IMR-90 (cell line): Measurements from ENCODE around the gene SDK1. TPM values are rescaled to one million over a fixed set of nuclear protein-coding genes. Genes with fewer than 3 reads are reported as not detected.

Experiments used
- ATAC-seq: fragments of 200-7000 bp; cut with Tn5 transposase; 2 replicates; pipeline ENCODE4 v1.9.1; 2020; ENCODE audit warnings: low read depth, mild to moderate bottlenecking, moderate library complexity
- BruUV-seq: library from RNA; stranded (reverse); fragments of 400-500 nt; replicated peaks from 2 replicates; lab custom pipeline; 2021; lab: Mats Ljungman, UMichigan
- CTCF ChIA-PET: fragments of 300-600 bp; formaldehyde crosslinking; extraction: SDS; loops from one replicate; lab custom pipeline; 2021; ENCODE audit warnings: antibody characterized with exemption; lab: Yijun Ruan, JAX
- POLR2A ChIA-PET: fragments of 300-600 bp; sonication (Branson Sonifier 250); formaldehyde crosslinking; loops from one replicate; lab custom pipeline; 2022; ENCODE audit warnings: antibody characterized with exemption; ENCODE audit not compliant: unreplicated experiment; lab: Charles Lee
- DNase-seq: peaks from one replicate; pipeline ENCODE4 v3.0.0; 2013
- H2AFZ ChIP-seq: replicated peaks from 2 replicates; pipeline ENCODE3; 2013; ENCODE audit warnings: low read length, mild to moderate bottlenecking; ENCODE audit not compliant: poor library complexity
- H2AK5ac ChIP-seq: 2 replicates; pipeline ENCODE4 v1.6.1; 2013; ENCODE audit warnings: low read depth, low read length, inconsistent platforms
- H2AK9ac ChIP-seq: replicated peaks from 2 replicates; pipeline ENCODE3; 2013; ENCODE audit warnings: mild to moderate bottlenecking, low read depth, low read length, moderate library complexity; ENCODE audit not compliant: poor library complexity
- H2BK120ac ChIP-seq: 2 replicates; pipeline ENCODE4 v1.6.1; 2013; ENCODE audit warnings: low read depth, low read length, inconsistent platforms
- H2BK15ac ChIP-seq: 3 replicates; pipeline ENCODE4 v1.6.1; 2013; ENCODE audit warnings: low read depth, low read length, inconsistent platforms
- H2BK20ac ChIP-seq: 2 replicates; pipeline ENCODE4 v1.6.1; 2013; ENCODE audit warnings: low read depth, mild to moderate bottlenecking, inconsistent platforms, low read length, moderate library complexity
- H2BK5ac ChIP-seq: 2 replicates; pipeline ENCODE4 v1.6.1; 2013; ENCODE audit warnings: mild to moderate bottlenecking, low read depth, low read length, inconsistent platforms; ENCODE audit not compliant: poor library complexity, severe bottlenecking
- H3K14ac ChIP-seq: replicated peaks from 2 replicates; pipeline ENCODE4 v1.6.1; 2013; ENCODE audit warnings: low read depth, low read length, inconsistent platforms
- H3K18ac ChIP-seq: 2 replicates; pipeline ENCODE4 v1.6.1; 2013; ENCODE audit warnings: low read depth, low read length, control low read depth
- H3K23ac ChIP-seq: 2 replicates; pipeline ENCODE4 v1.6.1; 2013; ENCODE audit warnings: low read depth, low read length, inconsistent platforms
- H3K27ac ChIP-seq: 2 replicates; pipeline ENCODE4 v1.5.1; 2013; ENCODE audit warnings: mild to moderate bottlenecking, control low read depth, low read length; ENCODE audit not compliant: insufficient read depth
- H3K27me3 ChIP-seq: 2 replicates; pipeline ENCODE4 v1.6.1; 2013; ENCODE audit warnings: low read length; ENCODE audit not compliant: control insufficient read depth, insufficient read depth
- H3K36me3 ChIP-seq: 2 replicates; pipeline ENCODE4 v1.6.1; 2013; ENCODE audit warnings: low read length, mixed read lengths; ENCODE audit not compliant: control insufficient read depth, insufficient read depth
- H3K4ac ChIP-seq: 2 replicates; pipeline ENCODE4 v1.6.1; 2013; ENCODE audit warnings: low read depth, low read length, inconsistent platforms
- H3K4me1 ChIP-seq: 2 replicates; pipeline ENCODE4 v1.6.1; 2013; ENCODE audit warnings: low read length, mixed read lengths; ENCODE audit not compliant: control insufficient read depth, insufficient read depth
- H3K4me2 ChIP-seq: 2 replicates; pipeline ENCODE4 v1.6.1; 2013; ENCODE audit warnings: low read depth, mild to moderate bottlenecking, control low read depth, low read length, moderate library complexity
- H3K4me3 ChIP-seq: 2 replicates; pipeline ENCODE4 v1.5.1; 2013; ENCODE audit warnings: low read depth, mild to moderate bottlenecking, control low read depth, low read length, moderate library complexity; ENCODE audit not compliant: insufficient read depth
- H3K56ac ChIP-seq: 2 replicates; pipeline ENCODE4 v1.6.1; 2013; ENCODE audit warnings: low read length, inconsistent platforms; ENCODE audit not compliant: insufficient read depth; ENCODE audit errors: extremely low read depth
- H3K79me1 ChIP-seq, 2 experiments: 2 replicates each; pipeline ENCODE4 v1.6.1; 2013; ENCODE audit warnings: low read length in 2 of 2, inconsistent platforms in 1 of 2, low read depth in 1 of 2
- H3K9ac ChIP-seq: 2 replicates; pipeline ENCODE4 v1.6.1; 2013; ENCODE audit warnings: low read depth, low read length, control low read depth
- H3K9me1 ChIP-seq: 2 replicates; pipeline ENCODE4 v1.6.1; 2013; ENCODE audit warnings: low read length, inconsistent platforms; ENCODE audit not compliant: insufficient read depth
- H3K9me3 ChIP-seq: 2 replicates; pipeline ENCODE4 v1.6.1; 2013; ENCODE audit warnings: low read length; ENCODE audit not compliant: control insufficient read depth, insufficient read depth
- H4K20me1 ChIP-seq: 2 replicates; pipeline ENCODE4 v1.6.1; 2013; ENCODE audit warnings: low read length, inconsistent platforms; ENCODE audit not compliant: insufficient read depth
- H4K5ac ChIP-seq: 2 replicates; pipeline ENCODE4 v1.6.1; 2013; ENCODE audit warnings: mild to moderate bottlenecking, low read depth, low read length, control low read depth
- H4K8ac ChIP-seq, 2 experiments: 2 replicates each; pipeline ENCODE4 v1.6.1; 2013; ENCODE audit warnings: low read depth in 2 of 2, low read length in 2 of 2, control low read depth in 1 of 2, inconsistent platforms in 1 of 2
- H4K91ac ChIP-seq: 2 replicates; pipeline ENCODE4 v1.6.1; 2013; ENCODE audit warnings: low read depth, low read length, inconsistent platforms; ENCODE audit not compliant: insufficient read depth
- FOS ChIP-seq: fragments of 150-350 bp; IDR thresholded peaks from 2 replicates; pipeline ENCODE4 v1.6.1; 2016; ENCODE audit warnings: low read depth, low read length
- SMC3 ChIP-seq: fragments of 150-350 bp; IDR thresholded peaks from 2 replicates; pipeline ENCODE4 v1.6.1; 2016; ENCODE audit warnings: low read depth, mild to moderate bottlenecking, antibody characterized with exemption, low read length, moderate library complexity
- WGBS, 2 experiments: methylation state at CpG; one replicate each; pipeline versions ENCODE4 v1.1.5 to v1.1.7; 2013; ENCODE audit warnings: missing lambda C conversion rate in 2 of 2; ENCODE audit not compliant: insufficient read length in 1 of 2; ENCODE audit errors: extremely low coverage in 2 of 2; 5-methylcytosine and 5-hydroxymethylcytosine counted together
- dilution Hi-C: fragments of 300-500 bp; cut with HindIII; formaldehyde crosslinking; loops from one replicate; pipeline ENCODE4 v1.14.3; 2018; ENCODE audit warnings: low sequenced_read_pairs; ENCODE audit not compliant: unreplicated experiment
- in situ Hi-C: fragments of 300-500 bp; cut with MboI; formaldehyde crosslinking; loops from 3 replicates; pipeline ENCODE4 v1.14.3; 2019; ENCODE audit warnings: low sequenced_read_pairs, inconsistent platforms, mixed read lengths
- intact Hi-C: fragments of 100-400 bp; cut with micrococcal nuclease; formaldehyde crosslinking; loops from 2 replicates; pipeline ENCODE4 v1.10.0; 2022
- polyA plus RNA-seq, 3 experiments: library from polyadenylated mRNA; depleted of rRNA; stranded (reverse); fragments of >200 nt; gene quantifications; 2 replicates each; pipeline ENCODE4 v1.2.3, GENCODE V29; 2012; ENCODE audit warnings: low replicate concordance in 1 of 3
- total RNA-seq: library from RNA; depleted of rRNA; stranded (reverse); fragments of >200 nt; gene quantifications from 2 replicates; pipeline ENCODE4 v1.2.3, GENCODE V29; 2012

Gene SDK1
- total and polyA plus RNA-seq, 2 of the 4 experiments (the other 2 are of a cell fraction): 1.5 to 1.6 TPM

- Histone ChIP-seq H2BK120ac (no peak overlapping the region), H4K5ac (no peak overlapping the region), H3K4me1 (no peaks in the 10 kb centered on the region), H2BK20ac (no peak overlapping the region), H2BK15ac (no peak overlapping the region), H2AK5ac (no peak overlapping the region), H3K9ac (no peak overlapping the region), H3K9me3 (peaks cover 19% of the 10 kb centered on the region), H3K18ac (no peak overlapping the region), H3K56ac (no peak overlapping the region), H2AFZ (no peak overlapping the region), H3K36me3 (no peaks in the 10 kb centered on the region), H3K27me3 (no peaks in the 10 kb centered on the region), H3K4ac (no peak overlapping the region), H3K79me1 (no peaks in the 10 kb centered on the region), H3K4me3 (no peak overlapping the region), H3K27ac (no peak overlapping the region), H4K20me1 (no peaks in the 10 kb centered on the region), H3K4me2 (no peak overlapping the region), H3K14ac (no peak overlapping the region), H2AK9ac (no peak overlapping the region), H3K9me1 (no peaks in the 10 kb centered on the region), H4K91ac (no peak overlapping the region), H3K23ac (no peak overlapping the region), H4K8ac (no peak overlapping the region), H2BK5ac (no peak overlapping the region)
- ATAC-seq (no peak), DNase-seq (no peak)
- intact Hi-C loops (no loop called here), dilution Hi-C loops (no loop called here), in situ Hi-C loops (no loop called here)
- POLR2A ChIA-PET: no interaction called here
- no TSS peak for BruUV-seq
- 50% methylated on average over 1 of the region's 1 CpG; no CpG with 5 or more reads in 1 of the 2 experiments for WGBS, 2 experiments
- TF ChIP-seq FOS: no peak
- TF ChIP-seq SMC3: no peak
- CTCF ChIA-PET: no interaction called here
Observed at GRCh38 chr7:3781607-3782006, 480.6 kb downstream of the SDK1 start.
